Measurements from ENCODE around the gene HS1BP3. TPM values are rescaled to one million over a fixed set of nuclear protein-coding genes. Genes with fewer than 3 reads are reported as not detected.

HS1BP3 gene
- total and polyA plus RNA-seq, 2 of the 13 experiments (the other 11 are each of a cell fraction or from before 2014, with no cell fraction given): 15.2 to 22.0 TPM

DNA sequence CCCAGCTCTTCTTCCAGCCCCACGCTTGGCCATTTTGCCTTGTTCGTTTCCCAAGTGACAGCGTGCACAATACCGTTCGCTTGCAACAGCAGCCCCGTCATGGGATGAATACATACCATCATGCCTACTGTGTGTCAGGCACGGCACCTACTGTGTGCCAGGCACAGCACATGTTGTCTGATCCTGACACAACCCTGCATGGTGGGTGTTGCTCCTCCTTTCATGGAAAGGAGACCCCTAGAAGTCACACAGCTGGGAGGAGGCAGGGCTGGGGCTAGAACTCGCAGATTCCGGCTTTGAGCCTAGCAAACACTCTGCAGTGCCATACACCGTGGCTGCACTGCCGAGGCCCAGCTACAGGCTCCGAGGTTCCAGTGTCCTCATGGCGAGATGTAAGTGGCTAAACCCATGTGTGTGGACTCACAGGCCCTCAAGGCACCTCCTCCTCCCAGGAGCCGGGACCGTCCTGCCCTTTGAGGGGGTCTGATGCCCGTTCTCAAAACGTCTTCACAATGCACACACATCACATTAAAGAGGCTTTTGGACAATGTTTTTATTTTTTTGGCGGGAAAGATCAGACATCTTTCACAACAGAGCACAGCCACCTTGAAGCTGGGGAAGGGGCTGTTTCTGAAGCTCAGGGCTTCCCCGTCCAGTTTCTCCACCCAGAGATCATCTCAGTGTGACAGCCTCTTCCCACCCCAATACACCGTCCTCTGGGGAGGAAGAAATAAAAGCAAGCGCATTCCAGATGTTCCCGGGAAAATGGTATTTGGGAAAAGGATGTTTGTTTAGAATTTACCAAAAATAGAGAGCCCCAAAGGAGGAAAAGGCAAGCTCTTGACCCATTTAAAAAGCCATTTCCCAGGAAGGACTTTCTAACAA, 64.9 kb downstream of the HS1BP3 start:
- Histone ChIP-seq H3K27me3 (ENCODE audit: control insufficient read depth in 1 of 2, insufficient read depth in 2 of 2, low read length in 2 of 2) (no peaks in the 10 kb centered on the region), H3K79me2 (ENCODE audit: insufficient read depth, low read length) (peaks cover 41% of the 10 kb centered on the region), H3K9ac (ENCODE audit: insufficient read depth, low read depth, low read length) (peak overlapping the region; percentile 92), H3K36me3 (replicated peaks in 1 of 2; ENCODE audit: control insufficient read depth in 1 of 2, insufficient read depth in 2 of 2, low read length in 2 of 2) (peaks cover 0 to 2% of the 10 kb centered on the region in 2 experiments; a peak in 3 of 5 replicates), H2AFZ (ENCODE audit: low read length) (no peak overlapping the region), H3K4me3 (replicated peaks in 1 of 3; ENCODE audit: insufficient read depth in 1 of 3, low read depth in 2 of 3, low read length in 3 of 3) (peak overlapping the region in 1 of 3 experiments; percentile 52; a peak in 2 of 6 replicates), H3K9me3 (ENCODE audit: low read length) (peaks cover 5% of the 10 kb centered on the region), H3K4me1 (ENCODE audit: insufficient read depth, low read length) (peaks cover 100% of the 10 kb centered on the region), H3K27ac (ENCODE audit: extremely low read length, insufficient read depth, low read length) (peak overlapping the region; percentile 97), H4K20me1 (ENCODE audit: insufficient read depth, low read length) (no peaks in the 10 kb centered on the region), H3K4me2 (ENCODE audit: low read depth, low read length) (peak overlapping the region; percentile 81)
- BruUV-seq (replicated peaks): no TSS peak
- DNase-seq (ENCODE audit: low spot score): no peak
- in situ Hi-C loops (cut with HindIII; ENCODE audit: extremely low pct_ligation_motif_present, low pct_unique_long_range_greater_than_20kb) (no loop called here), intact Hi-C loops (cut with micrococcal nuclease; ENCODE audit: unreplicated experiment) (loop anchor here (1.0 to 2.0 kb wide), 2 partner anchors 7 to 25 kb away; no protein-coding TSS in a partner anchor)
- ChIA-PET CTCF (ENCODE audit: low intra/inter-chr PET ratio, low total read pairs) (no interaction called here), POLR2A (interaction anchor here (0.7 to 36.8 kb wide), 46 partner anchors 10 to 533 kb away, joined by 3 to 1537 read pairs (median 6); partner anchors contain the start of genes HS1BP3 and RHOB)
- FAIRE-seq: no peak
- no peak for ATAC-seq
- 48% methylated on average over 22 of the region's 22 CpGs for WGBS (ENCODE audit: low lambda C conversion rate)
- TF ChIP-seq IKZF4 (CRISPR knock-in tag; IDR thresholded peaks at IDR 0.05; ENCODE audit: borderline replicate concordance, low read depth, not compliant biosample characterization) (peak; percentile 4), ZNF790 (CRISPR knock-in tag; IDR thresholded peaks at IDR 0.05; ENCODE audit: borderline replicate concordance) (no peak), SP140L (CRISPR knock-in tag; IDR thresholded peaks at IDR 0.05; ENCODE audit: borderline replicate concordance) (no peak; the same call in 1 of the 2 replicates), ZSCAN12 (CRISPR knock-in tag; IDR thresholded peaks at IDR 0.05) (no peak), NPAS2 (CRISPR knock-in tag; IDR thresholded peaks at IDR 0.05; ENCODE audit: borderline replicate concordance) (no peak), ZNF331 (CRISPR knock-in tag; IDR thresholded peaks at IDR 0.05) (no peak), KDM6A (CRISPR knock-in tag; IDR thresholded peaks at IDR 0.05; ENCODE audit: low read depth) (no peak), TBX3 (IDR thresholded peaks at IDR 0.05; ENCODE audit: borderline replicate concordance) (no peak), SOX6 (IDR thresholded peaks at IDR 0.05) (no peak), SOX6 (CRISPR knock-in tag; IDR thresholded peaks at IDR 0.05) (no peak), MTF2 (CRISPR knock-in tag; IDR thresholded peaks at IDR 0.05; ENCODE audit: borderline replicate concordance) (no peak), IRF1 (CRISPR knock-in tag; IDR thresholded peaks at IDR 0.05; ENCODE audit: low read depth) (no peak), NCOR1 (IDR thresholded peaks at IDR 0.05; ENCODE audit: borderline replicate concordance, low read length) (no peak)
- TF ChIP-seq, protein P1, sequence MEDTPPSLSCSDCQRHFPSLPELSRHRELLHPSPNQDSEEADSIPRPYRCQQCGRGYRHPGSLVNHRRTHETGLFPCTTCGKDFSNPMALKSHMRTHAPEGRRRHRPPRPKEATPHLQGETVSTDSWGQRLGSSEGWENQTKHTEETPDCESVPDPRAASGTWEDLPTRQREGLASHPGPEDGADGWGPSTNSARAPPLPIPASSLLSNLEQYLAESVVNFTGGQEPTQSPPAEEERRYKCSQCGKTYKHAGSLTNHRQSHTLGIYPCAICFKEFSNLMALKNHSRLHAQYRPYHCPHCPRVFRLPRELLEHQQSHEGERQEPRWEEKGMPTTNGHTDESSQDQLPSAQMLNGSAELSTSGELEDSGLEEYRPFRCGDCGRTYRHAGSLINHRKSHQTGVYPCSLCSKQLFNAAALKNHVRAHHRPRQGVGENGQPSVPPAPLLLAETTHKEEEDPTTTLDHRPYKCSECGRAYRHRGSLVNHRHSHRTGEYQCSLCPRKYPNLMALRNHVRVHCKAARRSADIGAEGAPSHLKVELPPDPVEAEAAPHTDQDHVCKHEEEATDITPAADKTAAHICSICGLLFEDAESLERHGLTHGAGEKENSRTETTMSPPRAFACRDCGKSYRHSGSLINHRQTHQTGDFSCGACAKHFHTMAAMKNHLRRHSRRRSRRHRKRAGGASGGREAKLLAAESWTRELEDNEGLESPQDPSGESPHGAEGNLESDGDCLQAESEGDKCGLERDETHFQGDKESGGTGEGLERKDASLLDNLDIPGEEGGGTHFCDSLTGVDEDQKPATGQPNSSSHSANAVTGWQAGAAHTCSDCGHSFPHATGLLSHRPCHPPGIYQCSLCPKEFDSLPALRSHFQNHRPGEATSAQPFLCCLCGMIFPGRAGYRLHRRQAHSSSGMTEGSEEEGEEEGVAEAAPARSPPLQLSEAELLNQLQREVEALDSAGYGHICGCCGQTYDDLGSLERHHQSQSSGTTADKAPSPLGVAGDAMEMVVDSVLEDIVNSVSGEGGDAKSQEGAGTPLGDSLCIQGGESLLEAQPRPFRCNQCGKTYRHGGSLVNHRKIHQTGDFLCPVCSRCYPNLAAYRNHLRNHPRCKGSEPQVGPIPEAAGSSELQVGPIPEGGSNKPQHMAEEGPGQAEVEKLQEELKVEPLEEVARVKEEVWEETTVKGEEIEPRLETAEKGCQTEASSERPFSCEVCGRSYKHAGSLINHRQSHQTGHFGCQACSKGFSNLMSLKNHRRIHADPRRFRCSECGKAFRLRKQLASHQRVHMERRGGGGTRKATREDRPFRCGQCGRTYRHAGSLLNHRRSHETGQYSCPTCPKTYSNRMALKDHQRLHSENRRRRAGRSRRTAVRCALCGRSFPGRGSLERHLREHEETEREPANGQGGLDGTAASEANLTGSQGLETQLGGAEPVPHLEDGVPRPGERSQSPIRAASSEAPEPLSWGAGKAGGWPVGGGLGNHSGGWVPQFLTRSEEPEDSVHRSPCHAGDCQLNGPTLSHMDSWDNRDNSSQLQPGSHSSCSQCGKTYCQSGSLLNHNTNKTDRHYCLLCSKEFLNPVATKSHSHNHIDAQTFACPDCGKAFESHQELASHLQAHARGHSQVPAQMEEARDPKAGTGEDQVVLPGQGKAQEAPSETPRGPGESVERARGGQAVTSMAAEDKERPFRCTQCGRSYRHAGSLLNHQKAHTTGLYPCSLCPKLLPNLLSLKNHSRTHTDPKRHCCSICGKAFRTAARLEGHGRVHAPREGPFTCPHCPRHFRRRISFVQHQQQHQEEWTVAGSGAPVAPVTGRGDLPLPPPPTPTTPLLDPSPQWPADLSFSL (CRISPR knock-in tag; IDR thresholded peaks at IDR 0.05): no peak
- TF ChIP-seq, protein P2, sequence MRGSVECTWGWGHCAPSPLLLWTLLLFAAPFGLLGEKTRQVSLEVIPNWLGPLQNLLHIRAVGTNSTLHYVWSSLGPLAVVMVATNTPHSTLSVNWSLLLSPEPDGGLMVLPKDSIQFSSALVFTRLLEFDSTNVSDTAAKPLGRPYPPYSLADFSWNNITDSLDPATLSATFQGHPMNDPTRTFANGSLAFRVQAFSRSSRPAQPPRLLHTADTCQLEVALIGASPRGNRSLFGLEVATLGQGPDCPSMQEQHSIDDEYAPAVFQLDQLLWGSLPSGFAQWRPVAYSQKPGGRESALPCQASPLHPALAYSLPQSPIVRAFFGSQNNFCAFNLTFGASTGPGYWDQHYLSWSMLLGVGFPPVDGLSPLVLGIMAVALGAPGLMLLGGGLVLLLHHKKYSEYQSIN (CRISPR knock-in tag; IDR thresholded peaks at IDR 0.05; ENCODE audit: borderline replicate concordance): no peak

All from HepG2 (cell line).